ENCODE measurements around the gene EZH1. TPM values are rescaled to one million over a fixed set of nuclear protein-coding genes. Genes with fewer than 3 reads are reported as not detected.

EZH1 gene
- total RNA-seq, 1 experiment from 2014 or later: 17.7 TPM

- no TSS peak for BruUV-seq (replicated peaks)
- DNase-seq (ENCODE audit: low read depth, low spot score) (no peak), ATAC-seq (no peak)
- Histone ChIP-seq H3K4me3 (ENCODE audit: low read depth in 2 of 2, low read length in 2 of 2) (peak overlapping the region; percentile 73 to 95), H3K4me1 (ENCODE audit: control insufficient read depth, insufficient read depth, low read length) (peaks cover 9% of the 10 kb centered on the region), H3K36me3 (ENCODE audit: control insufficient read depth, insufficient read depth, low read length) (no peaks in the 10 kb centered on the region), H3K27me3 (ENCODE audit: control insufficient read depth, insufficient read depth, low read length) (no peaks in the 10 kb centered on the region), H3K27ac (ENCODE audit: low read length) (peak overlapping the region; percentile 86), H3K9me3 (ENCODE audit: control insufficient read depth, insufficient read depth, low read depth, low read length) (no peaks in the 10 kb centered on the region)
- in situ Hi-C loops (cut with HindIII; ENCODE audit: low pct_unique_long_range_greater_than_20kb, low sequenced_read_pairs) (no loop called here), intact Hi-C loops (cut with micrococcal nuclease; ENCODE audit: unreplicated experiment) (no loop called here)
- TF ChIP-seq POLR2AphosphoS5 (IDR thresholded peaks at IDR 0.05; ENCODE audit: low read depth, low read length) (no peak), SIN3A (IDR thresholded peaks at IDR 0.05; ENCODE audit: borderline replicate concordance, insufficient read depth, low read depth, low read length) (no peak), CTCF (IDR thresholded peaks at IDR 0.05) (no peak), TCF7L2 (IDR thresholded peaks at IDR 0.05; ENCODE audit: low read depth, low read length) (no peak), REST (IDR thresholded peaks at IDR 0.05; ENCODE audit: insufficient read depth in 1 of 2, low read depth in 2 of 2, low read length in 1 of 2) (no peak)
- CTCF ChIA-PET: interaction anchor here (0.6 to 1.2 kb wide), 2 partner anchors 10 to 14 kb away, joined by 3 read pairs; no protein-coding TSS in a partner anchor
- POLR2A ChIA-PET: interaction anchor here (0.6 to 1.1 kb wide), 2 partner anchors 50 to 72 kb away, joined by 6 to 8 read pairs; partner anchors contain the start of gene BECN1
Observed at GRCh38 chr17:42774066-42774745, 29.4 kb upstream of the EZH1 start.

GRCh38 chr17:42773290-42774035 lies 28.6 kb upstream of the EZH1 start, which contains the start of gene VPS25:
Gene VPS25 (plus strand): TSS chr17:42773449. CDS start chr17:42773476, 27 bp downstream.
- peak; percentile 36 for DNase-seq (ENCODE audit: low read depth, low spot score)
- TSS peak; percentile 92 for BruUV-seq (replicated peaks)
- intact Hi-C loops (cut with micrococcal nuclease; ENCODE audit: unreplicated experiment) (no loop called here), in situ Hi-C loops (cut with HindIII; ENCODE audit: low pct_unique_long_range_greater_than_20kb, low sequenced_read_pairs) (no loop called here)
- TF ChIP-seq REST (IDR thresholded peaks at IDR 0.05; ENCODE audit: insufficient read depth in 1 of 2, low read depth in 2 of 2, low read length in 1 of 2): no peak
- peak; percentile 85 for TF ChIP-seq POLR2AphosphoS5 (IDR thresholded peaks at IDR 0.05; ENCODE audit: low read depth, low read length)
- no peaks in the 10 kb centered on the region for H3K36me3 ChIP-seq (ENCODE audit: control insufficient read depth, insufficient read depth, low read length)
- peaks cover 9% of the 10 kb centered on the region for H3K4me1 ChIP-seq (ENCODE audit: control insufficient read depth, insufficient read depth, low read length)
- no peaks in the 10 kb centered on the region for H3K27me3 ChIP-seq (ENCODE audit: control insufficient read depth, insufficient read depth, low read length)
- ATAC-seq: peak; percentile 97
- H3K9me3 ChIP-seq (ENCODE audit: control insufficient read depth, insufficient read depth, low read depth, low read length): no peaks in the 10 kb centered on the region
- H3K27ac ChIP-seq (ENCODE audit: low read length): peak within 1 kb of the TSS; percentile 86
- ChIA-PET CTCF (interaction anchor here (0.6 to 1.2 kb wide), 2 partner anchors 10 to 14 kb away, joined by 3 read pairs; no protein-coding TSS in a partner anchor), POLR2A (interaction anchor here (0.8 to 1.1 kb wide), 2 partner anchors 13 to 51 kb away, joined by 5 to 8 read pairs; partner anchors contain the start of genes BECN1 and RAMP2)
- peak within 1 kb of the TSS; percentile 73 to 95 for H3K4me3 ChIP-seq (ENCODE audit: low read depth in 2 of 2, low read length in 2 of 2)
